Parathyroid adenoma (tissue), 2 donors: Measurements from ENCODE around the gene MAPRE3.

Experiments
- H2AFZ ChIP-seq: fragments of 300-600 bp; sonication (generic); one replicate; pipeline ENCODE4 v1.7.0; 2017; ENCODE audit warnings: antibody characterized with exemption, mild to moderate bottlenecking
- H3K27ac ChIP-seq: fragments of 300-600 bp; sonication (generic); one replicate; pipeline ENCODE4 v1.7.0; 2017
- H3K27me3 ChIP-seq: fragments of 300-600 bp; sonication (generic); one replicate; pipeline ENCODE4 v1.7.0; 2017; ENCODE audit warnings: low read length; ENCODE audit not compliant: control insufficient read depth, insufficient read depth
- H3K36me3 ChIP-seq: fragments of 300-600 bp; sonication (generic); one replicate; pipeline ENCODE4 v1.7.0; 2017; ENCODE audit warnings: low read length; ENCODE audit not compliant: control insufficient read depth, insufficient read depth
- H3K4me1 ChIP-seq: fragments of 300-600 bp; sonication (generic); one replicate; pipeline ENCODE4 v1.7.0; 2017; ENCODE audit warnings: control low read depth
- H3K4me2 ChIP-seq: fragments of 300-600 bp; sonication (generic); one replicate; pipeline ENCODE4 v1.7.0; 2017; ENCODE audit warnings: low read length
- H3K4me3 ChIP-seq: fragments of 300-600 bp; sonication (generic); one replicate; pipeline ENCODE4 v1.7.0; 2017; ENCODE audit warnings: low read depth, low read length
- H3K79me2 ChIP-seq: fragments of 300-600 bp; sonication (generic); one replicate; pipeline ENCODE4 v1.7.0; 2017; ENCODE audit warnings: control low read depth
- H3K9ac ChIP-seq: fragments of 300-600 bp; sonication (generic); one replicate; pipeline ENCODE4 v1.7.0; 2017; ENCODE audit warnings: mild to moderate bottlenecking
- H3K9me3 ChIP-seq: fragments of 300-600 bp; sonication (generic); one replicate; pipeline ENCODE4 v1.7.0; 2017; ENCODE audit warnings: low read length; ENCODE audit not compliant: control insufficient read depth
- TF ChIP-seq, protein P1 (sequence below): fragments of 300-600 bp; sonication (generic); IDR thresholded peaks from one replicate; pipeline ENCODE4 v1.7.0; 2017; ENCODE audit warnings: antibody characterized with exemption, mild to moderate bottlenecking
- donor health status: primary hyperparathyroidism.

MAPRE3 gene

GRCh38 chr2:26986576-26986975 lies 16.1 kb downstream of the MAPRE3 start:
- H3K79me2 ChIP-seq = peaks cover 59% of the 10 kb centered on the region
- peaks cover 30% of the 10 kb centered on the region for H3K4me1 ChIP-seq
- H2AFZ ChIP-seq = no peak overlapping the region
- TF ChIP-seq, protein P1, sequence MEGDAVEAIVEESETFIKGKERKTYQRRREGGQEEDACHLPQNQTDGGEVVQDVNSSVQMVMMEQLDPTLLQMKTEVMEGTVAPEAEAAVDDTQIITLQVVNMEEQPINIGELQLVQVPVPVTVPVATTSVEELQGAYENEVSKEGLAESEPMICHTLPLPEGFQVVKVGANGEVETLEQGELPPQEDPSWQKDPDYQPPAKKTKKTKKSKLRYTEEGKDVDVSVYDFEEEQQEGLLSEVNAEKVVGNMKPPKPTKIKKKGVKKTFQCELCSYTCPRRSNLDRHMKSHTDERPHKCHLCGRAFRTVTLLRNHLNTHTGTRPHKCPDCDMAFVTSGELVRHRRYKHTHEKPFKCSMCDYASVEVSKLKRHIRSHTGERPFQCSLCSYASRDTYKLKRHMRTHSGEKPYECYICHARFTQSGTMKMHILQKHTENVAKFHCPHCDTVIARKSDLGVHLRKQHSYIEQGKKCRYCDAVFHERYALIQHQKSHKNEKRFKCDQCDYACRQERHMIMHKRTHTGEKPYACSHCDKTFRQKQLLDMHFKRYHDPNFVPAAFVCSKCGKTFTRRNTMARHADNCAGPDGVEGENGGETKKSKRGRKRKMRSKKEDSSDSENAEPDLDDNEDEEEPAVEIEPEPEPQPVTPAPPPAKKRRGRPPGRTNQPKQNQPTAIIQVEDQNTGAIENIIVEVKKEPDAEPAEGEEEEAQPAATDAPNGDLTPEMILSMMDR = no peak
- H3K36me3 ChIP-seq = no peaks in the 10 kb centered on the region
- H3K27ac ChIP-seq = no peak overlapping the region
- H3K9me3 ChIP-seq = no peaks in the 10 kb centered on the region
- no peak overlapping the region for H3K4me3 ChIP-seq
- no peaks in the 10 kb centered on the region for H3K27me3 ChIP-seq
- H3K4me2 ChIP-seq = no peak overlapping the region
- no peak overlapping the region for H3K9ac ChIP-seq

DNA sequence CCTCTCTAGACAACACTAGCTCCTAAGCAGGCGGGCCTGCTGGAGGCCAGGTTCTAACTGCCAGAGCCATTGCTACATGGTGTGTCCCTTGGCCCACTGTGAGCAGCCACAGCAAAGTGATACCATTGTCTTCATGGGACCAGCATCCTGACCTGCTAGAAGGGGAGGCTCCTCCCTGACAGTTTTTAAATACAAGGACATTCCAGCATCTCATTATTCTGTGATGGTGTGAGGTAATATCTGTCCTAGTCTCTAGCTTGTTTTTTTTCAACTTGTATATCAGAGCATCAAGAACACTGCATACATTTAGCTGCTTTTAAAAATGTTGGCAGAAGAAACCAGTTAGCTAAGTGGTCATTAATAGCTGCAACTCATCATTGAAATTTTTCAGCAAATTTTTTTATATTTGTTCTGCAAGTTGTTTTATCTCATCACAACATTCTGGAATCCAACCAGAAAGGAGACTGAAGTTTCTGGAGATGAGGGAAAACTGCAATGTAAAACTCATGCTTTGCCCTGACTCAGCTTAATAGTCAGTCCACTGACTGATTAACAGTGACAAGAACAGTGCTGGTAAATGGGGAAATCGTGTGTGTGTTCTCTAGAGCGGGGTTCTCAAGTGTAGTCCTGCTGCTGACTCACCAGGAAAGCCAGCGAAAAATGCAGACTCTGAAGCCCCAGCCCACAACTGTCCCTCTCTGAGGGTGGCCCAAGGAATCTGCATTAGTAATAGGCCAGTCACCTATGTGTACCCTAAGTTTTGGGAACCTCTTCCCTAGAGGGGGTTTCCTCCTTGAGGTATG lies 17.8 kb downstream of the MAPRE3 start:
- peak overlapping the region; percentile 63 for H3K27ac ChIP-seq
- H3K79me2 ChIP-seq = peaks cover 51% of the 10 kb centered on the region
- H3K4me1 ChIP-seq = peaks cover 22% of the 10 kb centered on the region

GRCh38 chr2:26989156-26989555 lies 18.7 kb downstream of the MAPRE3 start:
- peak overlapping the region; percentile 63 for H3K27ac ChIP-seq

More for the DNA sequence above, 17.8 kb downstream of the MAPRE3 start:
- no peak overlapping the region for H2AFZ ChIP-seq
- no peaks in the 10 kb centered on the region for H3K27me3 ChIP-seq
- no peaks in the 10 kb centered on the region for H3K36me3 ChIP-seq
- no peak overlapping the region for H3K9ac ChIP-seq
- no peak overlapping the region for H3K4me3 ChIP-seq
- no peaks in the 10 kb centered on the region for H3K9me3 ChIP-seq
- H3K4me2 ChIP-seq = no peak overlapping the region
- TF ChIP-seq, protein P1 = no peak

GRCh38 chr2:26991717-26992116 lies 21.3 kb downstream of the MAPRE3 start:
- TF ChIP-seq, protein P1 = no peak
- Histone ChIP-seq H3K79me2 (peaks cover 27% of the 10 kb centered on the region), H3K4me1 (peaks cover 33% of the 10 kb centered on the region)

More at GRCh38 chr2:26989156-26989555, 18.7 kb downstream of the MAPRE3 start:
- no peak overlapping the region for H2AFZ ChIP-seq
- H3K27me3 ChIP-seq = no peaks in the 10 kb centered on the region
- H3K36me3 ChIP-seq = no peaks in the 10 kb centered on the region
- H3K9me3 ChIP-seq = no peaks in the 10 kb centered on the region
- TF ChIP-seq, protein P1 = no peak
- no peak overlapping the region for H3K4me3 ChIP-seq
- no peak overlapping the region for H3K4me2 ChIP-seq
- H3K9ac ChIP-seq = no peak overlapping the region
- peaks cover 30% of the 10 kb centered on the region for H3K4me1 ChIP-seq
- H3K79me2 ChIP-seq = peaks cover 47% of the 10 kb centered on the region

DNA sequence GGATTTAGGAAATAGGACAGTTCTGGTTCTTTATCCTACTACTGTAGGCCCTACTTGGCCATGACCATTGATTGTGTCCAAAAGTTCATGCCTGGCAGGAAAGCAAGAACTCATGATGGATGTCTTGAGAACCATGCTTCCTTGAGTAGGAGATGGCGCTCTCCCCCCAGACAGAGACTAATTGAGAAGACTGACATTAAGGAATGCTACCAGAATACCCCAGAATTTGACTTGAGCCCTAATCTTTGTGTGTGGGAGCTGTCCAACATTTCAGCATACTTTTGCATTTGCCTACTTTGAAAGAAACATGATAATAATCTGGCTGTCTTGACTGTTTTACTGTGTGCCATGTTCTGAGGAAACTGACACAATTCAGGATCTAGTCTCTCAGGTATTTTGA lies 23.3 kb downstream of the MAPRE3 start:
- Histone ChIP-seq H3K9ac (no peak overlapping the region), H3K9me3 (no peaks in the 10 kb centered on the region), H2AFZ (no peak overlapping the region), H3K4me2 (no peak overlapping the region), H3K4me3 (no peak overlapping the region), H3K4me1 (peaks cover 20% of the 10 kb centered on the region), H3K27ac (no peak overlapping the region), H3K36me3 (no peaks in the 10 kb centered on the region), H3K27me3 (no peaks in the 10 kb centered on the region), H3K79me2 (peaks cover 38% of the 10 kb centered on the region)
- TF ChIP-seq, protein P1 = no peak

More at GRCh38 chr2:26991717-26992116, 21.3 kb downstream of the MAPRE3 start:
- H3K9me3 ChIP-seq = no peaks in the 10 kb centered on the region
- no peak overlapping the region for H2AFZ ChIP-seq
- H3K9ac ChIP-seq = no peak overlapping the region
- H3K4me2 ChIP-seq = no peak overlapping the region
- no peaks in the 10 kb centered on the region for H3K36me3 ChIP-seq
- H3K4me3 ChIP-seq = no peak overlapping the region
- H3K27ac ChIP-seq = no peak overlapping the region
- H3K27me3 ChIP-seq = no peaks in the 10 kb centered on the region
